Activated CD4-positive, alpha-beta T cell treated with anti-CD3 and anti-CD28 coated beads for 1 hour (primary cell): ENCODE measurements around the gene CACNA1C.

Source experiments
- DNase-seq: peaks from one replicate; pipeline ENCODE4 v3.0.0-alpha.2; 2020

Gene CACNA1C

DNA sequence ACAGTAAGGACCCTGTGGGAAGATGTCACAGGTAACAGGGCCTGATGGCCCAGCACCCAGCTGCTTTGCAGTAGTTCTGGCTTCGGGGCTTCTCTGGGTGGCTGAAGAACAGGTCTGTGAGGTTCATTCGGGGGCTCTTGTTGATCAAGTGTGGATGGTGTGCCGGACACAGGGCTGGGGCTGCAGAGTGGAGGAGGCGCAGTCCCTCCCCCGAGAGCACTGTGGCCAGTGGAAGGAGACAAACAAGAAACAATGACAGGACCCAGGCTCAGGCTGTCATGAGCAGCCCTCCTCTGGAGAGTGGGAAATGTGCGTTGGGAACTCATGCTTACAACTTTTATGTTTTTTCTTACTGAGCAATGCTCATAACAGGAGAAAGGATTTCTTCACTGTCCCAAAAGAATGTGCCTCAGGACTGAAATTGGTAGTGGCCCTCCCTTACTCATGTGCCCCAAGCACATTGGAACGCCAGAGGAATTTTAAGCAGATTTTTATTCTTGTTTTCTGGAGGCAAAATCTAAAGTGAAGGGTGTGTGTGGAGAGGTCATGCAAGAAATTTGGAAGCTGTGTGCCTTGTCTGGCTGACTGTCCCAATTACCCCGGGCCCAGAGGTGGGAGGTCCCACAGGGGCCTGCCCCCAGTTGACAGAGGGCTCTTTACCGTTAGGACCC is 233.8 kb downstream of the CACNA1C start:
- DNase-seq, result no peak

GRCh38 chr12:2287151-2287550 is 234.4 kb downstream of the CACNA1C start:
- no peak for DNase-seq

- DNase-seq, result no peak
These were observed 234.8 kb downstream of the CACNA1C start for GRCh38 chr12:2287589-2287988.

- no peak for DNase-seq
These were observed 235.2 kb downstream of the CACNA1C start for GRCh38 chr12:2288001-2288400.

DNA sequence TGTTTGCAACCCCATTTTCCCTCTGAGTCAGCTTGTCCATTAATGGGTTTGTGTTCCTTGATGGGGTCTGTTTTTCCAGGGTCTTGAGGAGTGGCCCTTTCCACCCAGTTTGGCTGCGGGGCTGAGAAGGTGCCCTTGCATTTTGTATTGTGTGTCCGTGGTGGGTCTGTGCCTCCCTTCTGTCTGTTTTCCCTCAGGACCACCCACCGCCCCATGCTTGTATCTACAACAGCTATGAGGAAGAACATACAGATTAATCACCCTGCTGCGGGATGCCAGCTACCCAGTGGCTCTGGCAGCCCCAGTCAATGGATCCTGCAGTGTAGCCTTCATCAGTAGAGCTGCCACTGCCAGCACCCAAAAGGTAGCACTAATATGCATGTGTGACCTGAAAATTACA is 235.7 kb downstream of the CACNA1C start:
- DNase-seq, result no peak

DNA sequence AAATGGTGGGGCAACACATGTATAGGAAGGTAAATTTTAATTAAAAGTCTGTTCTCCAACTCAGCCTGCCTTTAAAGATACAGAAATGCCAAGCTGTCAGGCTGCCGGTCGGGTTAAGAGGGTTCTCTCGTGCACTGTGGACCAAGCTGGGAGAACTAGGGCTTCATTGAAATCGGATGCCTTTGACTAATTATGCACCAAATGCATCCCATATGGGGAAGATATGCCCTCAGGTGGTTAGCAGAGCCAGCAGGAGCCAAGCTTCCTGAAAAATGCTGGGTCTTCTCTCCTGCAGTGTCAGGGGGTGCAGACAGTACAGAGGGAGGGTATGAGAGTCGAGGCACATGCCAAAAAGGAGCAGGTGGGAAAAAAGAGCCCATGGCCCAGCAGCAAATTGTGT is 236.1 kb downstream of the CACNA1C start:
- DNase-seq, result no peak

DNA sequence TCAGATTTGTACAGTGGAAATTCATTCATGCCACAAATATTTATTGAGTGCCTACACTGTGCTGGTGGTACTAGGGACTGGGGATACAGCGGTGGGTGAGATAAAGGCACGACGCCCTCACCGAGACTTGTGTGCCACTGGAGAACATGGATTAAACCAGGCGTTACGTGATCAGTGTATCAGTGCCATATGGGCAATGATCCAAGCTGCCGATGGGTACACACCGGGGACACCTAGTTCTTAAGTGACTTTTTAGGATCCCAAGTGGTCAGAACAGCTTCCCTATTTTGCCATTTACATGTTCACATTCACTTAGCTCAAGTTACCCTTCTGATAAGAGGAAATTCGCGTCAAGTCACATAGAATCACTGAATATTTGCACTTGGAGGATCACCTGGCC is 236.7 kb downstream of the CACNA1C start:
- no peak for DNase-seq

DNA sequence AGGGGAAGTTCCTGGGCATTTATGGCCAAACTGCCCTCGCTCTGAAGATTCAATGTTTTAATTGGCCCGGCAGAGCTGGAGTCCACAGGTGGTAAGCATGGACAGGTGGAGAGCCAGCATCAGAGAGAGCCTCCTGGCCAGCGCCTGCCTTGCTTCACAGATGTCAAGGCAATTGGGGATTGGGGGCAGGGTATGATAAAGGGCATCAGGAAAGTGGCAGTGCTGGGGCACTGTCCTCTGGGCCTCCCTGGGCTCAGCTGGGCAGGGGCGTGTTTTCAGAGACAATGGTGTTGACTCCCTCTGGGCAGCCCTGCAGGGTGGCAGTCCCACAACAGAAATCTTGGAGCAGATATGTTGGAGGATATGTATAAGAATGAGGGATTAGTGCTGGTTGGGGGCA is 237.3 kb downstream of the CACNA1C start:
- DNase-seq, result no peak

DNA sequence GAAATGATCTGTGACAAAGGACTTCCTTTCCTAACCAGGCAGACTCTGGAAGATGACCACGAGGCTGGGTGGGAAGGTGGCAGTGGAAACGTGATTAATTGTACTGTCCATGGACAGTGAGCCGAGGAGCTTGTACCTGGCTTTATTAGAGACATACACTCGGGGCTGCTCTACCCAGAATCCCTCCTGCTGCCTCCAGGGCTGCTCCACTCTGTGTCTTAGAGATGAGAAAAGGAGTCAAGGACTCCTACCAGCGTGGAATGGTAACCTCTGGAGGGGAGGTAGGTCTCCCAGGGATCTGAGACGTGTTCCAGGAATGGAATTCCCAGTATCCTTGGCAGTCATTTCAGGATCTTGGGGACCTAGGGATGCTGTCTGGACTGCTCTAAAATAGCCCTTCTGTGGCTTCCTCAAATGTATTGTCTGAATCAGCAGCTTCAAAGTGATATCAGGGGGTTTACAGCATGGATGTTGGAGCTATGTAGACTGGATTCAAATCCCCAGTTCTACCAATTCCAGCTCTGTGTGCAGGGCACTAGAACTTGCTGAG is 237.8 kb downstream of the CACNA1C start:
- DNase-seq, result no peak

- DNase-seq, result no peak
These were observed 238.5 kb downstream of the CACNA1C start for GRCh38 chr12:2291182-2291832.

GRCh38 chr12:2291947-2292346 is 239.2 kb downstream of the CACNA1C start:
- DNase-seq, result no peak

- no peak for DNase-seq
These were observed 239.8 kb downstream of the CACNA1C start for GRCh38 chr12:2292560-2292959.

DNA sequence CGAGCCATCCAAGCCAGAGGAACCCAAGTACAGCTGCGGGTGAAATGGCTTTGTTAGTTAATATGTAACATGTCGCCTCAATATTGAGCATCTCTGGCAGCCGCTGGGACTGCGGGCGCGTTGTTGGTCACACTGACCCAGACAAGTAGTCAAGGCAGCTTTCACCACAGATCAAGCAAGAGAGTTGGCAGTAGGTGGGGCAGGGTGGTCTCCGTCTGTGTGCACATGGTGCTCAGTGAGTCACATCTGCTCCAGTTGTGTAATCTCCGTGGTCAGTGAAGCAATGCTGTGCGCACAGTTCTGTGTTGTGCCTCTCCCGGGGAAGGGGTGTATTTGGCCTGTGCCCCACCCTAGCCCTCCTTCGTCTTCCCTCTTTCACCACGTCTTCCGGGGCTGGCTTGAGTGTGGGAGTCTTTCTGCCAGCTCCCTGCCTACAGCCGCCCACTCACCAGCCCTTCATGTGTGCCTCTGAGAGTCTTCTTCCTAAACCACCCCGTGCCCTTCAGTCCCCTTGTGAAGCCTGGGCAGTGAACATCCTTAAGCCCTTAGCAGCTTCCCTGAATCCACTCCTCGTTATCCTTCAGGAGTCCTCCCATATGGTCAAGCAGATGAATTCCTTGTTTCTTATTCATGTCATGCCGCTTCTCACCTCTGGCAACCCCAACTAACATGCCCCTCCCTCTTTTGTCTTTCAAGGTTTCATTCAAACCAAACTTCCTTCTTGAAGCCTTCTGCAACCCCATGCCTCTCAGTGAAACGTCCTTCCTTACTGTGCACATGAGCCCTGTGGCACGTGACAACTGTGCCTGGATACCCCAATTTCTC is 242.1 kb downstream of the CACNA1C start:
- DNase-seq, result no peak

GRCh38 chr12:2295941-2296461 is 243.2 kb downstream of the CACNA1C start:
- DNase-seq, result no peak

GRCh38 chr12:2297004-2297403 is 244.2 kb downstream of the CACNA1C start:
- DNase-seq, result no peak

DNA sequence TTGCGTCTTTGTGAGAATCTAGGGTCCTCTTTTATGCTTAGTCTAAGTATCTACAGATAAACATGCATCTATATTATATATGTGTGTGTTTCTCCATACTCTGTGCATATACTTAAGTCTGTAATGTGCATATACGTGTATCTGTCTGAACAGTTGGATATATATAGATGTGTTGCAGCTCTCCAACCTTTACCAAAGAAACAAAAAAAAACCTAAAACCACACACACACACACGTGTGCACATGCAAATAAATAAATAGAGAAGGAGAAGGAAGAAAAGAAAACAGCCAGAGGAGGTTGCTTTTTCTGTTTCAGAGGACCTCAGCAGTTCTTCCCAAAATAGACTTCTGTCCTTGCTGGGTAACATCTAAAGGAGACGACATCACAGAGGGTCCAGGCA is 244.9 kb downstream of the CACNA1C start:
- DNase-seq, result no peak

GRCh38 chr12:2298556-2299200 is 245.9 kb downstream of the CACNA1C start:
- DNase-seq, result no peak

DNA sequence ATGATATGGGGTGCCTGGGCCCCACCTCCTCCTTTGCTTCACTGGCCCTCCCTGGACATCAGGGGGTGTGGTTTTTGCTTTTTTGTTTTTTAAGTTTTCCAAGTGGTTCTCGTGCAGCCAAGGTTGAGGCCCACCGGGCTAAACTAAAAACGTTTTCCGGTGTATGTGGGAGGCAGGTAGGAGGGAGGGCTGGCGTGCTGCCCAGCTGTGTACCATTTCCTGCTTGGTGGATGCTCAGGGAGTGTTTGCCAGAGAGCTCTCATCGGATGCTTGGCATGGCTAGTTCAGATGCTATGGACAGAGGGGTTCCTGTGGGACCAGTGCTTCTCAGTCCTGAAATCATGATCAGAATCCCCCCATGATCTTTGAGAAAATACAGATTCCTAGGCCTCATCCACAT is 246.4 kb downstream of the CACNA1C start:
- no peak for DNase-seq

DNA sequence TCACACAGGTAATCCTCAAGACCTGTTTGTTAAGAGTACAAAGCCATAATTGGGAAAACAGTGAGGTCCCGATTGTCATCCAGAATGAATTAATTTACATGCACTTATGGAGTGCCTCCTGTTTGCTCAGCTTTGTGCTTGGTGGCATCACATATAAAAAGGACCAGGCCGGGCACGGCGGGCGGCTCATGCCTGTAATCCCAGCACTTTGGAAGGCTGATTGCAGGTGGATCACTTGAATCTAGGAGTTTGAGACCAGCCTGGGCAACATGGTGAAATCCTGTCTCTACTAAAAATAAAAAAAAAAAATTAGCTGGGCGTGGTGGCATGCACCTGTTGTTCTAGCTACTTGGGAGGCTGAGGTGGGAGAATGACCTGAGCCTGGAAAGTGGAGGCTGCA is 247.4 kb downstream of the CACNA1C start:
- DNase-seq, result no peak

DNA sequence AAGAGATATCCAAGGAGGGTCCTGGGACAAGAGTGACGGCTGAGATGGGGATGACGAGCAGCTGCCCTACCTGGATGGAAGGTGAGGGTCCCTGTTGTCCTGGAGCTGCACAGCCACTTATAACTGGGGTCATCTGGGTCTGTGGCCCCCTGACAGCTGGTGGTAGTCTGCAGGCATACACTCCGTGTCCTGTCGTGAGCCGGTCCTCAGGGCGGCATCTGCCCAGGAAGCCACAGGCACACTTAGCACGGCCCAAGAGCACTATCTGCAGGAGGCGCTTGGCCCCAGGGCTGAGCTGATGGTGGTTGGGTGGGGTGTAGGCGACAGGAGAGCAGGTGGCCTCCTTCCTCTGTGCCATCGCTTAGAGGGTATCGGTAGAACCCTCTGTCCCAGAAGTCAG is 248.1 kb downstream of the CACNA1C start:
- DNase-seq, result no peak

DNA sequence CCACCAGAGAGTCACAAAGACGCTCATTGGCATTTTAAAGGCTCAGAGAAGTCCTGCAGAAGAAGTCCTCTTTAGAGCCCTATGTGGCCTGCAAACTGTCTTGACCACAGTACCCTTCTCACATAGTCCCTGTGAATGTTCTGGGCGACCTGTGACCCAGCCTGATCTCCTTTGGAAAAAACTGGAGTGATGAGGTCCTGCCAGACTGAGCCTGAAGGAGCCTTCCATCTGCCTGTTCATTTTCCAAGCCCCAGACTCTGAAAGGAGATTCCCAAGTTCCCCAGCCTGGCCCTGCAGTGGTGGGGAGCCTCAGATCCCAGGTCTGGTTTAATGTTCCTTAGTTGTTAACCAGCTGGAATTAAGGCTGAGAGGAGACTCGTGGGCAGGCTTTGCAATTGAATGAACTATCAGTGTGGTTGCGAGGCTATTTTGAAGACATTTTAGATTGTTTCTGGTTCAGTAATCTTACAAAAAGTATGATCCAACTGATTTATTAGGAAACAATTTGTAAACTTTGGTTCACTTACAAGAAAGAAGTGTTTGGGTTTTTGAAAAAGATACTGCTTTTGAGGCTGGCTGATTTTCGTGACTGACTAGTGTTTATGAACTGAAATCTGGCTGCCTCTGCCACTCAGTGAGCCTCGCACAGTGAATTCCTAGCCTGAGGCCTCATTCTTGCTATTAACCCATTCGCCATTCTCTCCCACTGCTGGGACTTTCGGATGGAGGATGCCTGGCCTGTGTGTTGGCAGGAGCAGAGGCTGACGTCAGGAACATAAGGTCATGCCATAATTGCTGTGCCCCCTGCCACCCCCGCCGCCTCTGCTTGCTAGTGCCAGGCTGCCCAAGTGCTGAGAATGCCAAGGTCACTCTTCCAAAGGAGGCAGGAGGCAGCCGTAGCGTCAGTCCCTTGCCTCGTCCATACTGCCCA is 249.0 kb downstream of the CACNA1C start:
- no peak for DNase-seq
